GM23338 (cell line): ENCODE measurements around the gene SRP68. TPM values are rescaled to one million over a fixed set of nuclear protein-coding genes. Genes with fewer than 3 reads are reported as not detected.

ENCODE experiments used
- ATAC-seq: fragments of 200-7000 bp; cut with Tn5 transposase; 3 replicates; pipeline ENCODE4 v1.9.1; 2020
- DNase-seq: peaks from one replicate; pipeline ENCODE4 v3.0.0-alpha.2; 2015; ENCODE audit warnings: low spot score
- H2AFZ ChIP-seq: fragments of 200-600 bp; sonication (generic); 2 replicates; pipeline ENCODE4 v1.8.0; 2016; ENCODE audit warnings: antibody characterized with exemption, mild to moderate bottlenecking, moderate library complexity
- H3F3A ChIP-seq: fragments of 200-600 bp; sonication (generic); replicated peaks from 2 replicates; pipeline ENCODE4 v1.8.0; 2017; ENCODE audit warnings: antibody characterized with exemption, mixed run types, low read depth
- H3K27ac ChIP-seq: fragments of 200-600 bp; sonication (generic); 2 replicates; pipeline ENCODE4 v1.6.1; 2016; ENCODE audit warnings: low read depth
- H3K27me3 ChIP-seq: fragments of 200-600 bp; sonication (generic); 2 replicates; pipeline ENCODE4 v1.8.0; 2016; ENCODE audit warnings: mild to moderate bottlenecking, mixed run types, moderate library complexity; ENCODE audit not compliant: insufficient read depth
- H3K36me3 ChIP-seq: fragments of 200-600 bp; sonication (generic); 2 replicates; pipeline ENCODE4 v1.8.0; 2016; ENCODE audit warnings: mild to moderate bottlenecking; ENCODE audit not compliant: insufficient read depth
- H3K4me1 ChIP-seq: fragments of 200-600 bp; sonication (generic); 2 replicates; pipeline ENCODE4 v1.8.0; 2016; ENCODE audit warnings: mild to moderate bottlenecking, moderate library complexity; ENCODE audit not compliant: insufficient read depth
- H3K4me2 ChIP-seq: fragments of 200-600 bp; sonication (generic); 2 replicates; pipeline ENCODE4 v1.7.1; 2017; ENCODE audit warnings: mixed run types
- H3K4me3 ChIP-seq: fragments of 200-600 bp; sonication (generic); 2 replicates; pipeline ENCODE4 v1.6.1; 2016; ENCODE audit warnings: mixed run types
- H3K79me2 ChIP-seq: fragments of 200-600 bp; sonication (generic); replicated peaks from 2 replicates; pipeline ENCODE4 v1.8.0; 2017; ENCODE audit warnings: mild to moderate bottlenecking; ENCODE audit not compliant: insufficient read depth
- H3K9me2 ChIP-seq: fragments of 200-600 bp; sonication (generic); 2 replicates; pipeline ENCODE4 v1.8.0; 2017; ENCODE audit not compliant: insufficient read depth
- H4K20me1 ChIP-seq: fragments of 200-600 bp; sonication (generic); replicated peaks from 2 replicates; pipeline ENCODE4 v1.8.0; 2017; ENCODE audit warnings: mild to moderate bottlenecking; ENCODE audit not compliant: insufficient read depth
- H3K27ac Mint-ChIP-seq: 2 replicates; pipeline ENCODE4 v1.8.0; 2020; ENCODE audit warnings: inconsistent platforms, mild to moderate bottlenecking, moderate library complexity, mixed read lengths
- H3K27me3 Mint-ChIP-seq: 3 replicates; pipeline ENCODE4 v1.8.0; 2022; ENCODE audit warnings: low read depth, mild to moderate bottlenecking, moderate library complexity, mixed read lengths, inconsistent platforms; ENCODE audit not compliant: insufficient read depth, poor library complexity
- H3K36me3 Mint-ChIP-seq: 3 replicates; pipeline ENCODE4 v1.8.0; 2021; ENCODE audit warnings: low read depth, mild to moderate bottlenecking, inconsistent platforms, moderate library complexity, mixed read lengths
- H3K4me1 Mint-ChIP-seq: 3 replicates; pipeline ENCODE4 v1.8.0; 2020; ENCODE audit warnings: mild to moderate bottlenecking, inconsistent platforms, mixed read lengths
- H3K4me3 Mint-ChIP-seq: 3 replicates; pipeline ENCODE4 v1.8.0; 2021; ENCODE audit warnings: moderate library complexity, mild to moderate bottlenecking, inconsistent platforms, mixed read lengths
- H3K9me3 Mint-ChIP-seq: 3 replicates; pipeline ENCODE4 v1.8.0; 2020; ENCODE audit warnings: moderate library complexity, mild to moderate bottlenecking, inconsistent platforms, mixed read lengths
- EZH2 ChIP-seq: fragments of 200-600 bp; sonication (generic); IDR thresholded peaks from one replicate; pipeline ENCODE4 v1.8.0; 2017; ENCODE audit warnings: antibody characterized with exemption, mild to moderate bottlenecking, low read depth; ENCODE audit not compliant: unreplicated experiment
- STAT1 ChIP-seq: IDR thresholded peaks from one replicate; pipeline ENCODE4 v1.6.1; 2016; ENCODE audit warnings: antibody characterized with exemption; ENCODE audit not compliant: unreplicated experiment
- ZNF114 ChIP-seq: fragments of 250-450 bp; sonication (Bioruptor Pico); IDR thresholded peaks from 2 replicates; pipeline ENCODE4 v1.5.0; 2020; ENCODE audit warnings: mild to moderate bottlenecking, moderate library complexity
- polyA plus RNA-seq: library from polyadenylated mRNA; unstranded; fragments of >200 nt; fragmentation: Nextera tagmentation; extraction: Ambion mirVana; gene quantifications from 2 replicates; pipeline ENCODE4 v1.2.1, GENCODE V29; 2016
- total RNA-seq: library from RNA; depleted of rRNA; stranded (reverse); fragments of >200 nt; shearing (Covaris generic); gene quantifications from 2 replicates; pipeline ENCODE4 v1.2.3, GENCODE V29; 2014
- TF ChIP-seq, protein P1 (sequence below): IDR thresholded peaks from one replicate; pipeline ENCODE4 v1.6.1; 2018; ENCODE audit warnings: antibody characterized with exemption; ENCODE audit not compliant: unreplicated experiment
- TF ChIP-seq, protein P2 (sequence below): IDR thresholded peaks from 2 replicates; pipeline ENCODE4 v1.6.1; 2016; ENCODE audit warnings: antibody characterized with exemption
- TF ChIP-seq, protein P3 (sequence below): fragments of 250-450 bp; sonication (Bioruptor Pico); IDR thresholded peaks from 2 replicates; pipeline ENCODE4 v1.5.0; 2020; ENCODE audit warnings: mild to moderate bottlenecking, moderate library complexity

SRP68 gene
- total and polyA plus RNA-seq, 2 experiments from 2014 or later = 30.7 to 62.8 TPM

DNA sequence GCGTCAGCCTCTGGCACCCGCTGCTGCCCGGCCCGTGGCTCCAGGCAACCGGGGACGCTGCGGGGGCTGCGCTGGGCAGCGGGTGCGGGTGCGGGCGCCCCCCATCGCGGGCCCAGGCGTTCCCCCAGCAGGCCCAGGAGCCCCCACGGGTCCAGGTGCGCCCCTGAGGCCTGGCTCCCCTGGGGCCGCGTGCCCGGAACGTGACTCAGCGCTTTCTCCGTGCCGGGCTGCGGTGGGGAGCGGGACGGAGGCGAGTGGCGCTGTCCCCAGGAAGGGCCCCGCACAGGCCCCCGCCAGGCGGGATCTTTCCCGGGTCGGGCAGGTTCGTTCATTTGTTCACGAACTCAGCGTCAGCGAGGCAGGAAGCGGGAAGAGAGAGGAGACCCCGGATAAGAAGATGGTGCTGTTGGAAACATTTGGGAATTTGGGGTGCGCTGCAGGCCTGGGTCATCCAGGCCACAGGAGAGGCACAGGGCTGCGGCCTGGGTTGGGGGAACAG, 49.7 kb upstream of the SRP68 start:
- ATAC-seq = peak; percentile 41
- peak overlapping the region; percentile 63 for H2AFZ ChIP-seq
- peaks cover 29% of the 10 kb centered on the region; the same call in 1 of the 2 replicates for H3K4me1 ChIP-seq
- Mint-ChIP-seq H3K4me3 (peak overlapping the region; percentile 44; the same call in 2 of the 3 replicates), H3K36me3 (no peaks in the 10 kb centered on the region), H3K4me1 (peaks cover 31% of the 10 kb centered on the region), H3K27ac (peak overlapping the region; percentile 81), H3K27me3 (peaks cover 23% of the 10 kb centered on the region), H3K9me3 (no peaks in the 10 kb centered on the region; the same call in 2 of the 3 replicates)
- no peaks in the 10 kb centered on the region for H3K36me3 ChIP-seq
- H3F3A ChIP-seq = peaks cover 16% of the 10 kb centered on the region
- H3K79me2 ChIP-seq = no peaks in the 10 kb centered on the region
- no peak overlapping the region for H3K27ac ChIP-seq
- H4K20me1 ChIP-seq = no peaks in the 10 kb centered on the region
- H3K27me3 ChIP-seq = 0 out of 2 replicates have a peak, but pooled peaks cover 4% of the 10 kb centered on the region
- DNase-seq = peak; percentile 72
- H3K4me2 ChIP-seq = peak overlapping the region; percentile 78
- no peaks in the 10 kb centered on the region for H3K9me2 ChIP-seq
- H3K4me3 ChIP-seq = peak overlapping the region; percentile 53
- TF ChIP-seq EZH2 = no peak
- TF ChIP-seq STAT1 = no peak
- TF ChIP-seq, protein P1, sequence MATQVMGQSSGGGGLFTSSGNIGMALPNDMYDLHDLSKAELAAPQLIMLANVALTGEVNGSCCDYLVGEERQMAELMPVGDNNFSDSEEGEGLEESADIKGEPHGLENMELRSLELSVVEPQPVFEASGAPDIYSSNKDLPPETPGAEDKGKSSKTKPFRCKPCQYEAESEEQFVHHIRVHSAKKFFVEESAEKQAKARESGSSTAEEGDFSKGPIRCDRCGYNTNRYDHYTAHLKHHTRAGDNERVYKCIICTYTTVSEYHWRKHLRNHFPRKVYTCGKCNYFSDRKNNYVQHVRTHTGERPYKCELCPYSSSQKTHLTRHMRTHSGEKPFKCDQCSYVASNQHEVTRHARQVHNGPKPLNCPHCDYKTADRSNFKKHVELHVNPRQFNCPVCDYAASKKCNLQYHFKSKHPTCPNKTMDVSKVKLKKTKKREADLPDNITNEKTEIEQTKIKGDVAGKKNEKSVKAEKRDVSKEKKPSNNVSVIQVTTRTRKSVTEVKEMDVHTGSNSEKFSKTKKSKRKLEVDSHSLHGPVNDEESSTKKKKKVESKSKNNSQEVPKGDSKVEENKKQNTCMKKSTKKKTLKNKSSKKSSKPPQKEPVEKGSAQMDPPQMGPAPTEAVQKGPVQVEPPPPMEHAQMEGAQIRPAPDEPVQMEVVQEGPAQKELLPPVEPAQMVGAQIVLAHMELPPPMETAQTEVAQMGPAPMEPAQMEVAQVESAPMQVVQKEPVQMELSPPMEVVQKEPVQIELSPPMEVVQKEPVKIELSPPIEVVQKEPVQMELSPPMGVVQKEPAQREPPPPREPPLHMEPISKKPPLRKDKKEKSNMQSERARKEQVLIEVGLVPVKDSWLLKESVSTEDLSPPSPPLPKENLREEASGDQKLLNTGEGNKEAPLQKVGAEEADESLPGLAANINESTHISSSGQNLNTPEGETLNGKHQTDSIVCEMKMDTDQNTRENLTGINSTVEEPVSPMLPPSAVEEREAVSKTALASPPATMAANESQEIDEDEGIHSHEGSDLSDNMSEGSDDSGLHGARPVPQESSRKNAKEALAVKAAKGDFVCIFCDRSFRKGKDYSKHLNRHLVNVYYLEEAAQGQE = no peak
- TF ChIP-seq, protein P2, sequence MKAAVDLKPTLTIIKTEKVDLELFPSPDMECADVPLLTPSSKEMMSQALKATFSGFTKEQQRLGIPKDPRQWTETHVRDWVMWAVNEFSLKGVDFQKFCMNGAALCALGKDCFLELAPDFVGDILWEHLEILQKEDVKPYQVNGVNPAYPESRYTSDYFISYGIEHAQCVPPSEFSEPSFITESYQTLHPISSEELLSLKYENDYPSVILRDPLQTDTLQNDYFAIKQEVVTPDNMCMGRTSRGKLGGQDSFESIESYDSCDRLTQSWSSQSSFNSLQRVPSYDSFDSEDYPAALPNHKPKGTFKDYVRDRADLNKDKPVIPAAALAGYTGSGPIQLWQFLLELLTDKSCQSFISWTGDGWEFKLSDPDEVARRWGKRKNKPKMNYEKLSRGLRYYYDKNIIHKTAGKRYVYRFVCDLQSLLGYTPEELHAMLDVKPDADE = no peak
- TF ChIP-seq, protein P3, sequence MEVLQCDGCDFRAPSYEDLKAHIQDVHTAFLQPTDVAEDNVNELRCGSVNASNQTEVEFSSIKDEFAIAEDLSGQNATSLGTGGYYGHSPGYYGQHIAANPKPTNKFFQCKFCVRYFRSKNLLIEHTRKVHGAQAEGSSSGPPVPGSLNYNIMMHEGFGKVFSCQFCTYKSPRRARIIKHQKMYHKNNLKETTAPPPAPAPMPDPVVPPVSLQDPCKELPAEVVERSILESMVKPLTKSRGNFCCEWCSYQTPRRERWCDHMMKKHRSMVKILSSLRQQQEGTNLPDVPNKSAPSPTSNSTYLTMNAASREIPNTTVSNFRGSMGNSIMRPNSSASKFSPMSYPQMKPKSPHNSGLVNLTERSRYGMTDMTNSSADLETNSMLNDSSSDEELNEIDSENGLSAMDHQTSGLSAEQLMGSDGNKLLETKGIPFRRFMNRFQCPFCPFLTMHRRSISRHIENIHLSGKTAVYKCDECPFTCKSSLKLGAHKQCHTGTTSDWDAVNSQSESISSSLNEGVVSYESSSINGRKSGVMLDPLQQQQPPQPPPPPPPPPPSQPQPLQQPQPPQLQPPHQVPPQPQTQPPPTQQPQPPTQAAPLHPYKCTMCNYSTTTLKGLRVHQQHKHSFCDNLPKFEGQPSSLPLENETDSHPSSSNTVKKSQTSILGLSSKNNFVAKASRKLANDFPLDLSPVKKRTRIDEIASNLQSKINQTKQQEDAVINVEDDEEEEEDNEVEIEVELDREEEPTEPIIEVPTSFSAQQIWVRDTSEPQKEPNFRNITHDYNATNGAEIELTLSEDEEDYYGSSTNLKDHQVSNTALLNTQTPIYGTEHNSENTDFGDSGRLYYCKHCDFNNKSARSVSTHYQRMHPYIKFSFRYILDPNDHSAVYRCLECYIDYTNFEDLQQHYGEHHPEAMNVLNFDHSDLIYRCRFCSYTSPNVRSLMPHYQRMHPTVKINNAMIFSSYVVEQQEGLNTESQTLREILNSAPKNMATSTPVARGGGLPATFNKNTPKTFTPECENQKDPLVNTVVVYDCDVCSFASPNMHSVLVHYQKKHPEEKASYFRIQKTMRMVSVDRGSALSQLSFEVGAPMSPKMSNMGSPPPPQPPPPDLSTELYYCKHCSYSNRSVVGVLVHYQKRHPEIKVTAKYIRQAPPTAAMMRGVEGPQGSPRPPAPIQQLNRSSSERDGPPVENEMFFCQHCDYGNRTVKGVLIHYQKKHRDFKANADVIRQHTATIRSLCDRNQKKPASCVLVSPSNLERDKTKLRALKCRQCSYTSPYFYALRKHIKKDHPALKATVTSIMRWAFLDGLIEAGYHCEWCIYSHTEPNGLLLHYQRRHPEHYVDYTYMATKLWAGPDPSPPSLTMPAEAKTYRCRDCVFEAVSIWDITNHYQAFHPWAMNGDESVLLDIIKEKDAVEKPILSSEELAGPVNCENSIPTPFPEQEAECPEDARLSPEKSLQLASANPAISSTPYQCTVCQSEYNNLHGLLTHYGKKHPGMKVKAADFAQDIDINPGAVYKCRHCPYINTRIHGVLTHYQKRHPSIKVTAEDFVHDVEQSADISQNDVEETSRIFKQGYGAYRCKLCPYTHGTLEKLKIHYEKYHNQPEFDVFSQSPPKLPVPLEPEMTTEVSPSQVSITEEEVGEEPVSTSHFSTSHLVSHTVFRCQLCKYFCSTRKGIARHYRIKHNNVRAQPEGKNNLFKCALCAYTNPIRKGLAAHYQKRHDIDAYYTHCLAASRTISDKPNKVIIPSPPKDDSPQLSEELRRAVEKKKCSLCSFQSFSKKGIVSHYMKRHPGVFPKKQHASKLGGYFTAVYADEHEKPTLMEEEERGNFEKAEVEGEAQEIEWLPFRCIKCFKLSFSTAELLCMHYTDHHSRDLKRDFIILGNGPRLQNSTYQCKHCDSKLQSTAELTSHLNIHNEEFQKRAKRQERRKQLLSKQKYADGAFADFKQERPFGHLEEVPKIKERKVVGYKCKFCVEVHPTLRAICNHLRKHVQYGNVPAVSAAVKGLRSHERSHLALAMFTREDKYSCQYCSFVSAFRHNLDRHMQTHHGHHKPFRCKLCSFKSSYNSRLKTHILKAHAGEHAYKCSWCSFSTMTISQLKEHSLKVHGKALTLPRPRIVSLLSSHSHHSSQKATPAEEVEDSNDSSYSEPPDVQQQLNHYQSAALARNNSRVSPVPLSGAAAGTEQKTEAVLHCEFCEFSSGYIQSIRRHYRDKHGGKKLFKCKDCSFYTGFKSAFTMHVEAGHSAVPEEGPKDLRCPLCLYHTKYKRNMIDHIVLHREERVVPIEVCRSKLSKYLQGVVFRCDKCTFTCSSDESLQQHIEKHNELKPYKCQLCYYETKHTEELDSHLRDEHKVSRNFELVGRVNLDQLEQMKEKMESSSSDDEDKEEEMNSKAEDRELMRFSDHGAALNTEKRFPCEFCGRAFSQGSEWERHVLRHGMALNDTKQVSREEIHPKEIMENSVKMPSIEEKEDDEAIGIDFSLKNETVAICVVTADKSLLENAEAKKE (CRISPR knock-in tag) = no peak
- no peak for TF ChIP-seq ZNF114 (CRISPR knock-in tag)
